C4-2B (cell line): ENCODE measurements around the gene PPP2R5A.

Experiments
- ZFX ChIP-seq: fragments of 450-650 bp; IDR thresholded peaks from 2 replicates; pipeline ENCODE4 v1.6.1; 2017
- TF ChIP-seq, protein P1 (sequence below): fragments of 450-650 bp; conservative IDR thresholded peaks from 2 replicates; pipeline ENCODE4 v1.5.1; 2017; ENCODE audit warnings: mild to moderate bottlenecking

DNA sequence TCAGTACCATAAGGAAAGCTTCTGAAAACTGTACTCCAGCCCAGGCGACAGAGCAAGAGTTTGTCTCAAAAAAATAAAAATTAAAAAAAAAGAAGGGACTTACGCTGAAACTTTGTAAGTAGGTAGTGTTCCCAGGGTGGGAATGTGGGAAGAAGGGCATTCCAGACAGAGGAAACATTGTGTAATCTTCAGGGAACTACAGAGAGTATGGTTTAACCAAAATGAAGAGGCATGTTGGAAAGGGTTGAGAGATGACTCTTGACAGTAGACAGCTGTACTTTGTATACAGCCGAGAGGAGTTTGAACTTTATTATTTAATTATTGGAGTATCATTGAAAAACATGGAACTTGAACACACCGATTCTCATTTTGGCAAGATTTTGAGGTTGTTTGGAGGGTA is 43.0 kb downstream of the PPP2R5A start:
- TF ChIP-seq, protein P1, sequence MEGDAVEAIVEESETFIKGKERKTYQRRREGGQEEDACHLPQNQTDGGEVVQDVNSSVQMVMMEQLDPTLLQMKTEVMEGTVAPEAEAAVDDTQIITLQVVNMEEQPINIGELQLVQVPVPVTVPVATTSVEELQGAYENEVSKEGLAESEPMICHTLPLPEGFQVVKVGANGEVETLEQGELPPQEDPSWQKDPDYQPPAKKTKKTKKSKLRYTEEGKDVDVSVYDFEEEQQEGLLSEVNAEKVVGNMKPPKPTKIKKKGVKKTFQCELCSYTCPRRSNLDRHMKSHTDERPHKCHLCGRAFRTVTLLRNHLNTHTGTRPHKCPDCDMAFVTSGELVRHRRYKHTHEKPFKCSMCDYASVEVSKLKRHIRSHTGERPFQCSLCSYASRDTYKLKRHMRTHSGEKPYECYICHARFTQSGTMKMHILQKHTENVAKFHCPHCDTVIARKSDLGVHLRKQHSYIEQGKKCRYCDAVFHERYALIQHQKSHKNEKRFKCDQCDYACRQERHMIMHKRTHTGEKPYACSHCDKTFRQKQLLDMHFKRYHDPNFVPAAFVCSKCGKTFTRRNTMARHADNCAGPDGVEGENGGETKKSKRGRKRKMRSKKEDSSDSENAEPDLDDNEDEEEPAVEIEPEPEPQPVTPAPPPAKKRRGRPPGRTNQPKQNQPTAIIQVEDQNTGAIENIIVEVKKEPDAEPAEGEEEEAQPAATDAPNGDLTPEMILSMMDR: no peak
- no peak for TF ChIP-seq ZFX
